ENCODE data around the gene FGF14.

The FGF14 gene

DNA sequence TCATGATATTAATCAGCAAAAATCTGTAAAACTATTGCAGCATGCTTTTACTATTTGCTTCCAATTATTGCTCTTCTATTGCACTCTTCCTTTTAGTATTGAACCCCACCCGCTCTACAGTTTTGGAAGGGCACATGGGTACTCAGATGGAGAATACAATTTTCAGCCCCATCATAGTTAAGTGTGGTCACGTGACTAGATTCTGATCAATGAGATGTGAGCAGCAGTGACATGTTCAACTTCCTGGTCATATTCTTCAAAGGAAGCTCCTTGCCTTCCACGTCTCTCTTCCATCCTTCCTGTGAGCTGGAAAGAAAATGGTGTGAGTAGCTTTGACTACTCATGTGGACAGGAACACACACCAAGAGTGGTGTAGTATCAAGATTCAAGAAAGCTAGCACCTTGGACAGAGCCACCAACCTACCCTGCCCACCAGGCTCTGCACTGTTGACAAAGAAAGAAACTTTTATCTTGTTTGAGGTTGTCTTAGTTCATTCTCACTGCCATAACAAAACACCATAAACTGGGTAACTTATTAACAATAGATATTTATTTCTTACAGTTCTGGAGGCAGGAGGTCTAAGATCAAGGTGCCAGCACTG lies 3.8 kb upstream of the FGF14 start:
- DNase-seq (ENCODE audit: low spot score): no peak
- peaks cover 6% of the 10 kb centered on the region for H3K27me3 ChIP-seq (ENCODE audit: insufficient read depth, poor library complexity, severe bottlenecking)

DNA sequence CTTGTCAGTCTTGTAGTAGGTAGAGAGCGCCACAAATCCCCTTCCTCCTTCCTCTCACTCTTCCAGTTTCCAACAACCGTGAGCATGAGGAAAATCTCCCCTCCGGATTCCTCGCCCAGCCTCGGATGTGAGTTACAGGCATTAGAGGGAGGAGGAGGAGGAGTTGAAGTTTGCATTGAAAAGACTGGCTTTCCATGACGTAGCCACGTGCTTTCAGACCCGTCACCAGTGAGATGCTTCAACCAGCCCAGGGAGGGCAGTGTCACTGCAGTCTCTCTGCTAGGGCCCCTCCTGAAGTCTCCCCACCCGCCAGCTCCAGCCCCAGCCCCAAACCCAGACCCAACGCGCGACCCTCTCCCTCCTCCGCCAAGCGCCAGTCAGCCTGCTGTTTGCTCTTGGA lies 442 bp upstream of the FGF14 start:
- H3K27me3 ChIP-seq (ENCODE audit: insufficient read depth, poor library complexity, severe bottlenecking): peaks cover 10% of the 10 kb centered on the region

More for the DNA sequence above, 3.8 kb upstream of the FGF14 start:
- peak; percentile 42; the same call in 1 of the 3 replicates for ATAC-seq (ENCODE audit: low read depth)
- H3K4me3 ChIP-seq (ENCODE audit: severe bottlenecking): no peak overlapping the region
- TF ChIP-seq, protein P1, sequence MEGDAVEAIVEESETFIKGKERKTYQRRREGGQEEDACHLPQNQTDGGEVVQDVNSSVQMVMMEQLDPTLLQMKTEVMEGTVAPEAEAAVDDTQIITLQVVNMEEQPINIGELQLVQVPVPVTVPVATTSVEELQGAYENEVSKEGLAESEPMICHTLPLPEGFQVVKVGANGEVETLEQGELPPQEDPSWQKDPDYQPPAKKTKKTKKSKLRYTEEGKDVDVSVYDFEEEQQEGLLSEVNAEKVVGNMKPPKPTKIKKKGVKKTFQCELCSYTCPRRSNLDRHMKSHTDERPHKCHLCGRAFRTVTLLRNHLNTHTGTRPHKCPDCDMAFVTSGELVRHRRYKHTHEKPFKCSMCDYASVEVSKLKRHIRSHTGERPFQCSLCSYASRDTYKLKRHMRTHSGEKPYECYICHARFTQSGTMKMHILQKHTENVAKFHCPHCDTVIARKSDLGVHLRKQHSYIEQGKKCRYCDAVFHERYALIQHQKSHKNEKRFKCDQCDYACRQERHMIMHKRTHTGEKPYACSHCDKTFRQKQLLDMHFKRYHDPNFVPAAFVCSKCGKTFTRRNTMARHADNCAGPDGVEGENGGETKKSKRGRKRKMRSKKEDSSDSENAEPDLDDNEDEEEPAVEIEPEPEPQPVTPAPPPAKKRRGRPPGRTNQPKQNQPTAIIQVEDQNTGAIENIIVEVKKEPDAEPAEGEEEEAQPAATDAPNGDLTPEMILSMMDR (IDR thresholded peaks at IDR 0.05; ENCODE audit: poor library complexity, severe bottlenecking): no peak
- H3K9me3 ChIP-seq (ENCODE audit: severe bottlenecking): no peaks in the 10 kb centered on the region
- H3K27ac ChIP-seq (ENCODE audit: poor library complexity, severe bottlenecking): no peak overlapping the region
- H3K36me3 ChIP-seq (ENCODE audit: low read depth): no peaks in the 10 kb centered on the region
- H3K4me1 ChIP-seq (ENCODE audit: insufficient read depth, poor library complexity, severe bottlenecking): peaks cover 1% of the 10 kb centered on the region

DNA sequence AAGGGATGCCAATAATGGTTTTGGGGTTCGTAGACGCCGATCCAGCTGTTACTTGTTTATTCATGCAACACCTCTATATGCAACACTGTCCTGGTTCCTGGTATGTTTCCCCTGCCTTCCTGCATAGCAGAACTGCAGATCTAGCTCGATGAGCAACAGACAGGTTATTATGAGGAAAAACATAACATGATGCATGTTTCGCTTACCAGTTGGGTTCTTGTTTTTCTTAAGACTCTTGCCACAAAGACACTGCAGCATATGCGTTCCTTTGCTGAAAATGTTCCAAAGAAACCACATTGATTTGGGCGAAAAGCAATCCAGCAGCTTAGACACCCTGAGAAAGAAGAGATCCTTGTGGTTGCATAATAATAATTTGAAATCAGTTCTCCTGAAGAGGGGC lies 583 bp downstream of the FGF14 start:
- H3K27ac ChIP-seq (ENCODE audit: poor library complexity, severe bottlenecking): no peak overlapping the region
- no peaks in the 10 kb centered on the region for H3K36me3 ChIP-seq (ENCODE audit: low read depth)
- DNase-seq (ENCODE audit: low spot score) (no peak), ATAC-seq (ENCODE audit: low read depth) (0 out of 3 replicates have a peak, but pooled peaks have one; percentile 20)
- TF ChIP-seq, protein P1 (IDR thresholded peaks at IDR 0.05; ENCODE audit: poor library complexity, severe bottlenecking): no peak
- no peaks in the 10 kb centered on the region for H3K9me3 ChIP-seq (ENCODE audit: severe bottlenecking)
- no peak overlapping the region for H3K4me3 ChIP-seq (ENCODE audit: severe bottlenecking)
- H3K27me3 ChIP-seq (ENCODE audit: insufficient read depth, poor library complexity, severe bottlenecking): peaks cover 10% of the 10 kb centered on the region
- no peaks in the 10 kb centered on the region for H3K4me1 ChIP-seq (ENCODE audit: insufficient read depth, poor library complexity, severe bottlenecking)

More for the DNA sequence above, 442 bp upstream of the FGF14 start:
- Histone ChIP-seq H3K4me1 (ENCODE audit: insufficient read depth, poor library complexity, severe bottlenecking) (no peaks in the 10 kb centered on the region), H3K4me3 (ENCODE audit: severe bottlenecking) (no peak overlapping the region), H3K36me3 (ENCODE audit: low read depth) (no peaks in the 10 kb centered on the region), H3K9me3 (ENCODE audit: severe bottlenecking) (no peaks in the 10 kb centered on the region), H3K27ac (ENCODE audit: poor library complexity, severe bottlenecking) (no peak overlapping the region)
- ATAC-seq (ENCODE audit: low read depth) (peak; percentile 23; the same call in 1 of the 3 replicates), DNase-seq (ENCODE audit: low spot score) (no peak)
- TF ChIP-seq, protein P1 (IDR thresholded peaks at IDR 0.05; ENCODE audit: poor library complexity, severe bottlenecking): no peak

DNA sequence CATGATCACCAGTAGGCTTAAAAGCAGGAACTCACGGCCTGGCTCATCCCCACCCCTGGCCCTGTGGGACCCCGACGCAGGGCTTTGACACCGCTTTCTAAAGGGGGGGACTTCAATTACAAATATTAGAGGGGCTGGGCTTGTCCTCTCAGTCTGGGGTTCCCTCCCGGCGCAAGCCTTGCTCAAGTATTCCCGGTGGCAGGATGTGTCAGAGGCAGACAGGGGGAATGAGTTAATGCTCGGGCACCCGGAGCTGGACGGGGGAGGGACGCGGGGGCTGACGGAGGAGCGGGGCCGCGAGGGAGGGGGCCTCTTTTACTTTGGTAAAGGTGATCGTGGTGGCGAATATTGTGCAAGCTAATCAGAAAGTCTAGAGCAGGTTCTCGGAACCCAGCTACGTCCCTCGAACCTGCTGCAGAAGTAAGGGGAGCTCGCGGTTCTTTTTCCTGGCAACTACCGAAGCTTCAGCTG lies 1.1 kb downstream of the FGF14 start:
- no peak overlapping the region for H3K27ac ChIP-seq (ENCODE audit: poor library complexity, severe bottlenecking)
- peak overlapping the region; percentile 39 for H3K4me3 ChIP-seq (ENCODE audit: severe bottlenecking)
- H3K27me3 ChIP-seq (ENCODE audit: insufficient read depth, poor library complexity, severe bottlenecking): peaks cover 10% of the 10 kb centered on the region
- no peaks in the 10 kb centered on the region for H3K36me3 ChIP-seq (ENCODE audit: low read depth)
- H3K4me1 ChIP-seq (ENCODE audit: insufficient read depth, poor library complexity, severe bottlenecking): no peaks in the 10 kb centered on the region
- H3K9me3 ChIP-seq (ENCODE audit: severe bottlenecking): no peaks in the 10 kb centered on the region
- TF ChIP-seq, protein P1 (IDR thresholded peaks at IDR 0.05; ENCODE audit: poor library complexity, severe bottlenecking): no peak
- no peak for DNase-seq (ENCODE audit: low spot score)
- ATAC-seq (ENCODE audit: low read depth): peak; percentile 62
